Measurements from ENCODE around the gene B3GAT2. TPM values are rescaled to one million over a fixed set of nuclear protein-coding genes. Genes with fewer than 3 reads are reported as not detected.

Gene B3GAT2
- total RNA-seq, 4 donors from 2014 or later: 0.18 to 0.76 TPM; not detected in 2

GRCh38 chr6:70991253-70991652 is 34.4 kb upstream of the B3GAT2 start:
- intact Hi-C loops (cut with DNase I; ENCODE audit: low total_unique reads): no loop called here
- H3K27ac ChIP-seq: no peak overlapping the region
- no peak for DNase-seq
- no peak overlapping the region for H3K4me3 ChIP-seq
- no peaks in the 10 kb centered on the region for H3K27me3 ChIP-seq
- no peaks in the 10 kb centered on the region for H3K36me3 ChIP-seq
- H3K4me1 ChIP-seq: no peaks in the 10 kb centered on the region
- no peaks in the 10 kb centered on the region for H3K9me3 ChIP-seq
- TF ChIP-seq CTCF (IDR thresholded peaks at IDR 0.05) (no peak), POLR2A (IDR thresholded peaks at IDR 0.05) (no peak)

GRCh38 chr6:70985156-70985555 is 28.3 kb upstream of the B3GAT2 start:
- no peak for DNase-seq

GRCh38 chr6:70982747-70983146 is 25.9 kb upstream of the B3GAT2 start:
- H3K36me3 ChIP-seq: no peaks in the 10 kb centered on the region
- TF ChIP-seq CTCF (IDR thresholded peaks at IDR 0.05) (no peak), POLR2A (IDR thresholded peaks at IDR 0.05) (no peak)
- no peaks in the 10 kb centered on the region for H3K9me3 ChIP-seq
- H3K4me3 ChIP-seq: no peak overlapping the region
- H3K27ac ChIP-seq: no peak overlapping the region
- DNase-seq: no peak
- intact Hi-C loops (cut with DNase I; ENCODE audit: low total_unique reads): no loop called here
- H3K4me1 ChIP-seq: no peaks in the 10 kb centered on the region
- H3K27me3 ChIP-seq: no peaks in the 10 kb centered on the region

More at GRCh38 chr6:70985156-70985555, 28.3 kb upstream of the B3GAT2 start:
- Histone ChIP-seq H3K4me1 (no peaks in the 10 kb centered on the region), H3K27ac (no peak overlapping the region), H3K36me3 (no peaks in the 10 kb centered on the region), H3K9me3 (no peaks in the 10 kb centered on the region), H3K27me3 (no peaks in the 10 kb centered on the region), H3K4me3 (no peak overlapping the region)
- intact Hi-C loops (cut with DNase I; ENCODE audit: low total_unique reads): no loop called here
- TF ChIP-seq CTCF (IDR thresholded peaks at IDR 0.05): no peak
- no peak for TF ChIP-seq POLR2A (IDR thresholded peaks at IDR 0.05)

GRCh38 chr6:70980727-70981126 is 23.9 kb upstream of the B3GAT2 start:
- DNase-seq: no peak
- Histone ChIP-seq H3K36me3 (no peaks in the 10 kb centered on the region), H3K4me3 (no peak overlapping the region), H3K9me3 (no peaks in the 10 kb centered on the region), H3K4me1 (no peaks in the 10 kb centered on the region), H3K27ac (no peak overlapping the region), H3K27me3 (no peaks in the 10 kb centered on the region)
- TF ChIP-seq POLR2A (IDR thresholded peaks at IDR 0.05) (no peak), CTCF (IDR thresholded peaks at IDR 0.05) (no peak)
- intact Hi-C loops (cut with DNase I; ENCODE audit: low total_unique reads): no loop called here

- Histone ChIP-seq H3K27ac (no peak overlapping the region), H3K27me3 (no peaks in the 10 kb centered on the region), H3K4me3 (no peak overlapping the region), H3K9me3 (no peaks in the 10 kb centered on the region), H3K36me3 (no peaks in the 10 kb centered on the region), H3K4me1 (no peaks in the 10 kb centered on the region)
- TF ChIP-seq CTCF (IDR thresholded peaks at IDR 0.05): no peak
- TF ChIP-seq POLR2A (IDR thresholded peaks at IDR 0.05): no peak
- DNase-seq: no peak
- intact Hi-C loops (cut with DNase I; ENCODE audit: low total_unique reads): no loop called here
Measured at GRCh38 chr6:70973604-70974003, 16.7 kb upstream of the B3GAT2 start.

Data from uterus (tissue), 4 donors.